Fibroblast of peridontal ligament (primary cell): ENCODE measurements around the gene TOR1AIP1.
"Not testable (repeated sequence)": the region's sequence is repeated elsewhere in the genome, so short reads cannot be mapped to it uniquely, and the experiment has no call there.

Source experiments
- DNase-seq: peaks from one replicate; pipeline ENCODE4 v3.0.0-alpha.2; 2010; ENCODE audit errors: extremely low read depth

The TOR1AIP1 gene

DNA sequence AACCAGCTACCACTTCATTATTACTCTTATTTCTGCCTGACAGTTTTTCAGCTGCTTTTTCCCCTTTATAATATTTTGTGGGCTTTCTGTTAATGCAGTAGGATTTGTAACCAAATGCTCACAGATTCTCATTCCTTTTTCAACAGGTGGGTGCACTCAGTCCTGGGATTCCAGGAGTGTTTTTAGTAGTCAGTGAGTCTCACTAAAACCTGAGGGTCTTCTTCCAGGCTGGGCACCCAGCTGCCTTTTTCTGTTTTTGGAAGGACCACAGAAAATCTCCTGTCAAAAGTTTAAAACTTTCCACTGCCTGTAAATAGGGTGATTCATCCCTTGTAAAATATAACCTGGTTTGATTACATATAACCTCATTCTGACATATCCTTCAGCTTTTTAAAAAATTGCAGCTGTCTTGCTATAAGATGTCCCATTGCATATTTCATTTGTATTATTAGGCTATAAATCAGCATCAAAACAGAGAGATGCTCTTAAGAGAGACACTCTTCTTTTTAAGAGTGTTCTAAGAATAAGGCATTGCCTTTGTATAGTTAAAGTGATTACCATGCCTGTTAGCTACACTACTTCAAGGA lies 55.7 kb downstream of the TOR1AIP1 start:
- DNase-seq = no peak

- peak; percentile 66 for DNase-seq
Observed at GRCh38 chr1:179938752-179939151, 56.7 kb downstream of the TOR1AIP1 start.

GRCh38 chr1:179939941-179940340 lies 57.9 kb downstream of the TOR1AIP1 start:
- DNase-seq = no peak

GRCh38 chr1:179941454-179941853 lies 59.4 kb downstream of the TOR1AIP1 start:
- no peak for DNase-seq

DNA sequence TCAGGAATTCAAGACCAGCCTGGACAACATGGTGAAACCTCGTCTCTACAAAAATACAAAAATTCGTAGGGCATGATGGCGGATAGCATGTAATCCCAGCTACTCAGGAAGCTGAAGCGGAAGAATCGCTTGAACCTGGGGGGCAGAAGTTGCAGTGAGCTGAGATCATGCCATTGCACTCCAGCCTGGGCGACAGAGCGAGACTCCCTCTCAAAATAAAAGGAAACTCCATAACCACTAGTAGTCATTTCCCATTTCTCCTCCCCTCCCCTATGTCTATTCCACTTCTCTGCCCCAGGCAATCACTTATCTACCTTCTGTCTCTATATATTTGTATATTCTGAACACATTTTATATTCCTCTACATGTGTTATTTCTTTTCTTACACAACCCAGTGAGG lies 68.6 kb downstream of the TOR1AIP1 start:
- no peak for DNase-seq

GRCh38 chr1:179951383-179952144 lies 69.5 kb downstream of the TOR1AIP1 start:
- no peak for DNase-seq

DNA sequence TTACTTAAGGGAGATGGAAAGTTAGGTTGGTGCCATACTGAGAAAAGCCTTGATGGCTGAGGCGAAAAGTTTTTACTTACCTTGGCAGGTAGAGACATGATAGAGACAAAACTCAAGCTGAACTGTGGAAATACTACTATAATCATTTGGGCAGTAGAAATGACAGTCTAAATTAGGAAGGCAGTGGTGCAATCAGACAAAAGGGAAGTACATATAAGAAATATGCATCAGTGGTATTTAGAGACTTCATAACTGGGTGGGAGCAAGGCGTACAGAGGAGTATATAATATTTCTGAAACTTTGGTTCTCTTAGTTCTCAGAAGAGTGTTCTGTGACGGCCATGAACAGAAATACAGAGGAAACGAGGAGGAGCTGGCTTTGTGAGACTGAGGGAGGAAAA lies 70.1 kb downstream of the TOR1AIP1 start:
- no peak for DNase-seq

DNA sequence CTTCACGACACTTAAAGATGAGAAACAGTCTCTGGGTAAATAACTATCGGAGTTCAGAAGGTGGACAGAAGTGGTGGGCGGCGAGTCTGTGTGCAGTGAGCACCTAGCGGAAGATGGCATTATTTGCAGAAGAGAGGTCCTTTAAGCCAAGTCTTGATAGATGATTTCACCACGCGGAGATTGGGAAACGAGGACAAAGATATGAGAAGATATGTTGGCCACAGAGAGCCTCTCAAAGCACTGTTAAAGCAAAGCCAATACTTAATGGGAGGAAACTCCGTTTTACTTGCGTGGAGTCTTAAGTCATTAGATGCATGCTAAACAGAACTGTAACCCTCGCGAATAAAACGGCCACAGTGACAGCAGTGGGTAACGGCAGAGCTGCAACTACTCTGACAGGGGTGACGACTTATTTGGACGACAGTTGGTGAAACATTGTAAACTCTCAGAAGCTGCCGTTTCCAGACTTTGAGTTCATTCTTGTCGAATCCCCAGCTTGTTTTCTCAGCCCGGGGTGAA lies 71.9 kb downstream of the TOR1AIP1 start:
- DNase-seq = no peak

GRCh38 chr1:179954493-179955286 lies 72.6 kb downstream of the TOR1AIP1 start, which contains the start of gene CEP350:
Gene CEP350 (plus strand): TSS chr1:179954810. CDS start chr1:179986182, 31,372 bp downstream.
- peak; percentile 100 for DNase-seq

- peak; percentile 30 for DNase-seq
Observed at GRCh38 chr1:179955287-179955680, 73.2 kb downstream of the TOR1AIP1 start.

DNA sequence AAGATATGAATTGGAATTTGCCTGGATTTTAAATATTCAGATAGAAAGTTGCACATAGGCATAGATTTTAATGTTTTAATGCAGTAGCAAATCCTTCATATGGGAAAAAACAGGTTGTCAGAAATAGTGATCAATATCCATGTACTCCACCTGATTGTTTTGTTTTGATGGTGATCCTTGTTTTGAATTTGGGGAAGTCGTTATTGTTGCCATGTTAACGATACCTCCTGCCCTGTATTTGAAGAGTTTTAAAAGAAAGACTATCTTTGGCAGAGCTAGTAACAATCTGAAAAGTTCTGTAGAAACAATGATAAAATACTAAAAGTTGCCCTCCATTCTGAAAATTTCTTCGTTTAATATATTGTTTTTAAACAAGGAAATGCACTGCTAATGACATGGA lies 73.6 kb downstream of the TOR1AIP1 start:
- no peak for DNase-seq

- no peak for DNase-seq
Observed at GRCh38 chr1:179958359-179958758, 76.3 kb downstream of the TOR1AIP1 start.

GRCh38 chr1:179962168-179962567 lies 80.1 kb downstream of the TOR1AIP1 start:
- not testable (repeated sequence) for DNase-seq

- DNase-seq = peak; percentile 35
Observed at GRCh38 chr1:179966551-179966950, 84.5 kb downstream of the TOR1AIP1 start.

DNA sequence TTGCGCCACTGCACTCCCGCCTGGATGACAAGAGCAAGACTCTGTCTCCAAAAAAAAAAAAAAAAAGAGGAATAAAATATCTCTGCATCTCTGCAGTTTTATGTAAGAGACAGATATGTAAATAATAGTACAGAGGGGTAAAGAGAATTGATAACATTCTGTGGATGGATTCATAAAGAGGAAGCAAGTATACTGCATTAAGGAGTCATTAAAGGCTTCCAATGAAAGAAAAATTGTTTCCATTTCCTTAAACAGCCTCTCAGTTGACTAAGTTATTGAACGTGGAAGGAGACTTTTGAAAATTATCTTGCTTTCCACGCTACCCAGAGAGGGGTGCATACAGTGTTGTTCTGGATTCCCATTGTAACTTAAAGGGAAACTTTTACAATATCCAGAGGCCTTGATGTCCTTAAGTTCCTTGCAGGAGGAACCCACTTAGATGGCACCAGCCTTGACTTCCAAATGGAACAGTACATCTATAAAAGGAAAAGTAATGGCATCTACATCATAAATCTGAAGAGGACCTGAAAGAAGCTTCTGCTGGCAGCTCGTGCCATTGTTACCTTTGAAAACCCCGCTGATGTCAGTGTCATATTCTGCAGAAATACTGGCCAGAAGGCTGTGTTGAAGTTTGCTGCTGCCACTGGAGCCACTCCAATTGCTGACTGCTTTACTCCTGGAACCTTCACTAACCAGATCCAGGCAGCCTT lies 86.4 kb downstream of the TOR1AIP1 start:
- DNase-seq = no peak

DNA sequence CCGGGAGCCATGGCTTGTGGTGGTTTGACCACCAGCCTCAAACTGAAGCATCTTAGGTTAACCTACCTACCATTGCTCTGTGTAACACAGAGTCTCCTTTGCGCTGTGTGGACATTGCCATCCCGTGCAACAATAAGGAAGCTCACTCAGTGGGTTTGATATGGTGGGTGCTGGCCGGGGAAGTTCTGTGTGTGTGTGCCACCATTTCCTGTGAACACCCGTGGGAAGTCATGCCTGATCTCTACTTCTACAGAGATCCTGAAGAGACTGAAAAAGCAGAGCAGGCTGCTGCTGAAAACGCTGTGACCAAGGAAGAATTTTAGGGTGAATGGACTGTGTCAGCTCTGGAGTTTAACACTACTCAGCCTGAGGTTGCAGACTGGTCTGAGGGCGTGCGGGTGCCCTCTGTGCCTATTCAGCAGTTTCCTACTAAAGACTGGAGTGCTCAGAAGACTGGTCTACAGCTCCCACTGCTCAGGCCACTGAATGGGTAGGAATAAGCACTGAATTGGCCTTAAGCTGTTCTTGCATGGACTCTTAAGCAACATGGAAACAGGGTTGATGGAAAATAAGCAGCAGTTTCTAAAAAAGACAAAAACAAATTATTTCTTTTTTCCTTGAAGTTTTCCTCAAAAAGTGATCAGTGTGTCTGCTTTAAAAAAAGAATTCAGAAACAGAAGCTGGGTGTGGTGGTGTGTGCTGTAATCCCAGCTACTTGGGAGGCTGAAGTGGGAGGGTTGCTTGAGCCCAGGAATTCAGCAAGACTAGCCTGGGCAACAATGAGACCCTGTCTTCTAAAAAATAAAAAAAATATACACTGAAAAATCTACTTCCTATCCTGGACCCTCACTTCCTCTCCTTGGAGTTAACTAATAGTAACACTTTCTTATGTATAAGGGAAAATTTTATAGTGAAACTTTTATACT lies 87.2 kb downstream of the TOR1AIP1 start:
- no peak for DNase-seq
